Measurements from ENCODE around the gene COASY. TPM values are rescaled to one million over a fixed set of nuclear protein-coding genes. Genes with fewer than 3 reads are reported as not detected.
A peak's percentile ranks its signal among the peaks of the same experiment; 100 is the strongest.

COASY gene
- total RNA-seq, 2 donors from 2014 or later, result 24.1 to 60.6 TPM

- Histone ChIP-seq H3K27ac (peak overlapping the region in 1 of 4 donors; percentile 81), H3K4me1 (peaks cover 32% of the 10 kb centered on the region), H3K9me3 (no peaks in the 10 kb centered on the region), H3K4me3 (no peak overlapping the region), H3K36me3 (replicated peaks in 1 of 2; ENCODE audit: insufficient read depth in 1 of 2, low read depth in 2 of 2) (no peaks in the 10 kb centered on the region), H3K27me3 (no peaks in the 10 kb centered on the region)
- WGBS, 2 donors, result 45 to 63% methylated on average over 3 of the region's 3 CpGs
- no peak for TF ChIP-seq CTCF (IDR thresholded peaks at IDR 0.05)
- no peak for TF ChIP-seq POLR2A (IDR thresholded peaks at IDR 0.05)
- DNase-seq, result no peak
- ATAC-seq, result no peak
- intact Hi-C loops (cut with DNase I), result no loop called here
These were observed 32.9 kb upstream of the COASY start for GRCh38 chr17:42529061-42529460.

- ATAC-seq (peak; percentile 38), DNase-seq (peak in 3 of 4 donors; percentile 61 to 74 (median 68))
- H3K27ac ChIP-seq, result peak overlapping the region; percentile 40 to 83 (median 82)
- no peaks in the 10 kb centered on the region for H3K27me3 ChIP-seq
- WGBS, 2 donors, result 29 to 64% methylated on average over 1 to 2 of the region's 2 CpGs
- no peak overlapping the region for H3K4me3 ChIP-seq
- no peak for TF ChIP-seq CTCF (IDR thresholded peaks at IDR 0.05)
- TF ChIP-seq POLR2A (IDR thresholded peaks at IDR 0.05), result no peak
- H3K36me3 ChIP-seq (replicated peaks in 1 of 2; ENCODE audit: insufficient read depth in 1 of 2, low read depth in 2 of 2), result no peaks in the 10 kb centered on the region
- peaks cover 46% of the 10 kb centered on the region for H3K4me1 ChIP-seq
- intact Hi-C loops (cut with DNase I), result no loop called here
- no peaks in the 10 kb centered on the region for H3K9me3 ChIP-seq
These were observed 30.9 kb upstream of the COASY start for GRCh38 chr17:42530952-42531454.

GRCh38 chr17:42531455-42532354 is 30.2 kb upstream of the COASY start:
- intact Hi-C loops (cut with DNase I), result no loop called here
- Histone ChIP-seq H3K9me3 (no peaks in the 10 kb centered on the region), H3K36me3 (replicated peaks in 1 of 2; ENCODE audit: insufficient read depth in 1 of 2, low read depth in 2 of 2) (no peaks in the 10 kb centered on the region), H3K4me3 (no peak overlapping the region), H3K27me3 (no peaks in the 10 kb centered on the region), H3K4me1 (peaks cover 46% of the 10 kb centered on the region), H3K27ac (peak overlapping the region; percentile 76 to 83 (median 82))
- DNase-seq (peak; percentile 64 to 75 (median 68)), ATAC-seq (peak; percentile 21)
- TF ChIP-seq POLR2A (IDR thresholded peaks at IDR 0.05), result no peak
- TF ChIP-seq CTCF (IDR thresholded peaks at IDR 0.05), result peak; percentile 11 to 69 (median 43)
- WGBS, 2 donors, result 9 to 12% methylated on average over 11 to 58 of the region's 60 CpGs

- Histone ChIP-seq H3K4me3 (peak overlapping the region in 1 of 2 donors; percentile 15), H3K27ac (peak overlapping the region; percentile 90 to 94 (median 92)), H3K36me3 (replicated peaks in 1 of 2; ENCODE audit: insufficient read depth in 1 of 2, low read depth in 2 of 2) (peaks cover 0 to 4% of the 10 kb centered on the region in 2 donors), H3K27me3 (no peaks in the 10 kb centered on the region), H3K4me1 (peaks cover 45% of the 10 kb centered on the region), H3K9me3 (no peaks in the 10 kb centered on the region)
- ATAC-seq (peak; percentile 2), DNase-seq (no peak)
- intact Hi-C loops (cut with DNase I), result no loop called here
- no peak for TF ChIP-seq POLR2A (IDR thresholded peaks at IDR 0.05)
- TF ChIP-seq CTCF (IDR thresholded peaks at IDR 0.05), result no peak
- 36% methylated on average over 26 of the region's 26 CpGs for WGBS, 2 donors
These were observed 26.5 kb upstream of the COASY start for GRCh38 chr17:42535155-42536047.
